A673 (cell line): ENCODE measurements around the gene SYT13.

Experiments
- EZH2 ChIP-seq: fragments of 200-600 bp; sonication (generic); IDR thresholded peaks from 2 replicates; pipeline ENCODE4 v1.6.1; 2017; ENCODE audit warnings: borderline replicate concordance, low read depth, mild to moderate bottlenecking, mixed read lengths, antibody characterized with exemption, low read length; ENCODE audit not compliant: poor library complexity, severe bottlenecking
- TF ChIP-seq, protein P1 (sequence below): fragments of 300-800, 200-600 bp; sonication (generic); conservative IDR thresholded peaks from 2 replicates; pipeline ENCODE4 v1.5.1; 2017; ENCODE audit warnings: low read depth, mild to moderate bottlenecking, antibody characterized with exemption, low read length, moderate library complexity, mixed read lengths

DNA sequence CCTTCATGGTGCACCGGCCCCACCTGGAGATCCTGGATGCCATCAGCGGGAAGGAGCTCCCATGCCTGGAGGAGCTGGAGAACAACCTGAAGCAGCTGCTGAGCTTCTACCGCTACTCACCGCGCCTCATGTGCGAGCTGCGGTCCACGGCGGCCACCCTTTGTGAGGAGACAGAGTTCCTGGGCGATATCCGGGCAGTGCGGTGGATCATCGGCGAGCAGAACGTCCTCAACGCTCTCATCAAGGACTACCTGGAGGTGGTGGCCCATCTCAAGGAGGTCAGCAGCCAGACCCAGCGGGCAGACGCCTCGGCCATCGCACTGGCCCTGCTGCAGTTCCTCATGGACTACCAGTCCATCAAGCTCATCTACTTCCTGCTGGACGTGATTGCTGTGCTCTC lies 59.2 kb downstream of the SYT13 start:
- no peak for TF ChIP-seq EZH2
- TF ChIP-seq, protein P1, sequence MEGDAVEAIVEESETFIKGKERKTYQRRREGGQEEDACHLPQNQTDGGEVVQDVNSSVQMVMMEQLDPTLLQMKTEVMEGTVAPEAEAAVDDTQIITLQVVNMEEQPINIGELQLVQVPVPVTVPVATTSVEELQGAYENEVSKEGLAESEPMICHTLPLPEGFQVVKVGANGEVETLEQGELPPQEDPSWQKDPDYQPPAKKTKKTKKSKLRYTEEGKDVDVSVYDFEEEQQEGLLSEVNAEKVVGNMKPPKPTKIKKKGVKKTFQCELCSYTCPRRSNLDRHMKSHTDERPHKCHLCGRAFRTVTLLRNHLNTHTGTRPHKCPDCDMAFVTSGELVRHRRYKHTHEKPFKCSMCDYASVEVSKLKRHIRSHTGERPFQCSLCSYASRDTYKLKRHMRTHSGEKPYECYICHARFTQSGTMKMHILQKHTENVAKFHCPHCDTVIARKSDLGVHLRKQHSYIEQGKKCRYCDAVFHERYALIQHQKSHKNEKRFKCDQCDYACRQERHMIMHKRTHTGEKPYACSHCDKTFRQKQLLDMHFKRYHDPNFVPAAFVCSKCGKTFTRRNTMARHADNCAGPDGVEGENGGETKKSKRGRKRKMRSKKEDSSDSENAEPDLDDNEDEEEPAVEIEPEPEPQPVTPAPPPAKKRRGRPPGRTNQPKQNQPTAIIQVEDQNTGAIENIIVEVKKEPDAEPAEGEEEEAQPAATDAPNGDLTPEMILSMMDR: no peak
